HG03045 (cell line): ENCODE measurements around the gene RAB31.
A peak's percentile ranks its signal among the peaks of the same experiment; 100 is the strongest.
"Not testable (repeated sequence)": the region's sequence is repeated elsewhere in the genome, so short reads cannot be mapped to it uniquely, and the experiment has no call there.

Source experiments
- ATAC-seq: cut with Tn5 transposase; IDR thresholded peaks from one replicate; pipeline ENCODE4 v1.9.1; 2021; ENCODE audit warnings: mild to moderate bottlenecking, moderate library complexity; ENCODE audit not compliant: unreplicated experiment

Gene RAB31

GRCh38 chr18:9708057-9708433 is at the start of gene RAB31:
Gene RAB31 (plus strand): TSS chr18:9708301. CDS start chr18:9708406, 105 bp downstream.
- ATAC-seq: peak; percentile 55

GRCh38 chr18:9659499-9660375 is 48.4 kb upstream of the RAB31 start:
- no peak for ATAC-seq

GRCh38 chr18:9661564-9661963 is 46.5 kb upstream of the RAB31 start:
- no peak for ATAC-seq

- no peak for ATAC-seq
These were observed 44.7 kb upstream of the RAB31 start for GRCh38 chr18:9663377-9663776.

GRCh38 chr18:9665314-9665713 is 42.8 kb upstream of the RAB31 start:
- no peak for ATAC-seq

GRCh38 chr18:9666548-9666947 is 41.6 kb upstream of the RAB31 start:
- no peak for ATAC-seq

- no peak for ATAC-seq
These were observed 39.1 kb upstream of the RAB31 start for GRCh38 chr18:9669016-9669415.

GRCh38 chr18:9671214-9671613 is 36.9 kb upstream of the RAB31 start:
- ATAC-seq: no peak

- peak; percentile 97 for ATAC-seq
These were observed 34.5 kb upstream of the RAB31 start for GRCh38 chr18:9673296-9674251.

- not testable (repeated sequence) for ATAC-seq
These were observed 29.9 kb upstream of the RAB31 start for GRCh38 chr18:9678216-9678615.

- no peak for ATAC-seq
These were observed 29.0 kb upstream of the RAB31 start for GRCh38 chr18:9679125-9679524.

- ATAC-seq: no peak
These were observed 26.9 kb upstream of the RAB31 start for GRCh38 chr18:9681217-9681616.

GRCh38 chr18:9682572-9682971 is 25.5 kb upstream of the RAB31 start:
- ATAC-seq: no peak

- ATAC-seq: no peak
These were observed 24.4 kb upstream of the RAB31 start for GRCh38 chr18:9683418-9684396.

GRCh38 chr18:9684881-9685614 is 23.1 kb upstream of the RAB31 start:
- ATAC-seq: no peak

- no peak for ATAC-seq
These were observed 22.5 kb upstream of the RAB31 start for GRCh38 chr18:9685615-9685890.

GRCh38 chr18:9688036-9688741 is 19.9 kb upstream of the RAB31 start:
- ATAC-seq: no peak

- no peak for ATAC-seq
These were observed 18.8 kb upstream of the RAB31 start for GRCh38 chr18:9689253-9689652.

- ATAC-seq: no peak
These were observed 17.5 kb upstream of the RAB31 start for GRCh38 chr18:9690418-9691188.
